HUES6 (cell line): ENCODE measurements around the gene NEUROD4.
"Not testable (repeated sequence)": the region's sequence is repeated elsewhere in the genome, so short reads cannot be mapped to it uniquely, and the experiment has no call there.

Source experiments
- H3K27ac ChIP-seq: 2 replicates; pipeline ENCODE4 v1.7.0; 2013; ENCODE audit warnings: low read depth, mild to moderate bottlenecking, low read length, inconsistent platforms
- H3K27me3 ChIP-seq: 2 replicates; pipeline ENCODE4 v1.6.1; 2013; ENCODE audit warnings: low read length; ENCODE audit not compliant: control insufficient read depth, insufficient read depth
- H3K36me3 ChIP-seq: 2 replicates; pipeline ENCODE4 v1.6.1; 2013; ENCODE audit warnings: low read length; ENCODE audit not compliant: control insufficient read depth, insufficient read depth
- H3K4me1 ChIP-seq: 2 replicates; pipeline ENCODE4 v1.6.1; 2013; ENCODE audit warnings: low read length; ENCODE audit not compliant: control insufficient read depth, insufficient read depth
- H3K4me3 ChIP-seq: 2 replicates; pipeline ENCODE4 v1.5.1; 2013; ENCODE audit warnings: low read depth, low read length
- H3K9ac ChIP-seq: one replicate; pipeline ENCODE4 v1.6.1; 2013; ENCODE audit warnings: mild to moderate bottlenecking, low read length
- H3K9me3 ChIP-seq: 2 replicates; pipeline ENCODE4 v1.6.1; 2013; ENCODE audit warnings: low read depth, low read length; ENCODE audit not compliant: control insufficient read depth, insufficient read depth

Gene NEUROD4

DNA sequence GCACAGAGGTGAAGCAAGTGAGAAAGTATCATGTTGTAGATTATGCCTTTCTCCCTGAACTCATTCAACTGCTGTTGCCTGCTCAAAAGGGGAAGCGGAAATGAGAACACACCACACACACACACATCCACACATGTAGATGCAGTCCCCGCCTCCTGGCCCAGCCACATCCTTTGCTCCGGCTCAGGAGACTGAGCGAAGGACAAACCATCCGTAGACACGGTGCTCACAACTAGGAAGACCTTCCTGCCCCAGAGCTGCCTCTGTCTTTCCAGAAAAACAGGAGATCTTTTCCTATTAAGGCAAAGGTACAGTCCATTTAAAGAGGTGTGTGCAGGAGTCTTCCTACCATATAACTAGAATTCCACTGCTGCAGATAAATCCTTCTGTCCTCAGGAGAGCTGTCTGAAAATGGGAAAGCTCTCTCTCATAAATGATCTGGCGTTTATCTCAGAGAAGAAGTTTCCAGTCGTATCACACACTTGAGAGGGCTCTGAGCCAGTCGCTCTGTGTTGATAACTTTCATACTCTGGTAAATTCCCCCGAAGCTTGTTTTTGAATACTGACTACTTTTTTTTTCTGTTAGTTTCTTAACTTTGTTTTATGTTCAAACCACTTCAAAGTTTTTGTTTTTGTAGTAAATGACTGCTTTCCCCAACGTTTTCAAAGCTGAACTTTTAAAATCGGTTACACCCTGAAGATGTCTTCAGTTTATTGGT is 35.0 kb upstream of the NEUROD4 start, which contains the start of gene TESPA1:
Gene TESPA1, minus strand, starts transcription at position 105 of the 719 bp plus-strand sequence. CDS start 10,200 bp downstream, outside the sequence.
- Histone ChIP-seq H3K27me3 (no peaks in the 10 kb centered on the region), H3K27ac (no peak within 1 kb of the TSS), H3K36me3 (no peaks in the 10 kb centered on the region), H3K4me1 (no peaks in the 10 kb centered on the region), H3K9me3 (no peaks in the 10 kb centered on the region), H3K9ac (no peak within 1 kb of the TSS), H3K4me3 (no peak within 1 kb of the TSS)

DNA sequence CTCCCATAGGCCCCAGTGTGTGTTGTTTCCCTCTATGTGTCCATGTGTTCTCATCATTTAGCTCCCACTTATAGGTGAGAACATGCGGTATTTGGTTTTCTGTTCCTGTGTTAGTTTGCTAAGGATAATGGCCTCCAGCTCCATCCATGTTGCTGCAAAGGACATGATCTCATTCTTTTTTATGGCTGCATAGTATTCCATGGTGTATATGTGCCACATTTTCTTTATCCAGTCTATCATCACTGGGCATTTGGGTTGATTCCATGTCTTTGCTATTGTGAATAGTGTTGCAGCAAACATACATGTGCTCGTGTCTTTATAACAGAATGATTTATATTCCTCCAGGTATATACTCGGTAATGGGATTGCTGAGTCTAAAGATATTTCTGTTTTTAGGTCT is 33.0 kb upstream of the NEUROD4 start:
- H3K4me3 ChIP-seq, H3K36me3 ChIP-seq, H3K27ac ChIP-seq, H3K4me1 ChIP-seq, H3K27me3 ChIP-seq, H3K9ac ChIP-seq, H3K9me3 ChIP-seq: not testable (repeated sequence)

DNA sequence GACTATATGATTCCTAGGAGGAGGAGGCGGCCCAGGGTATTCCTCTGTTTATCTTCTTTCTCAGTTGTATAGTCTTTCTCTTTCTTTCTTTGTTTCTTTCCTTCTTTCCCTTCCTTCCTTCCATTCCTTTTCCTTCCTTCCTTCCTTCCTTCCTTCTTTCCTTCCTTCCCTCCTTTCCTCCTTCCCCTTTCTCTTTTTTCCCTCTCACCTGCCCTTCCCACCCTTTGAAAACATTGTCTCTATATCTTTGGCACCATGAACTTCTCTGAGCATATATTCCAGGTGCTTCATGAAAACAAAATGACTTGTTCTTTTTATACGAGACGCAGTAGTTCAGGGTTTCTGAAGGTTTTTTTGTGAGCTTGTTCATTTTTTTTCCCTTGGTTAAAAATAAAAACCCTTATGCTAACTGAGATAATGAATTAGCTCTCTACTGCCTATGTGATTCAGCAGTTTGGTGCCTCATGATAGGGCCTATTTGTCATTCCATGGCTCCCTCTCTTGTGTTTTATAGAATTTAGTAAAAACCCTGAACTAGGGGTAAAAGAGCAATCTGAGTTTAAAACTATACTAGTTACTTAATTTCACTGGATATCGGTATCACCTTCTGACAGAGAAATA is 32.1 kb upstream of the NEUROD4 start:
- Histone ChIP-seq H3K9ac (no peak overlapping the region), H3K4me3 (no peak overlapping the region), H3K27me3 (no peaks in the 10 kb centered on the region), H3K36me3 (no peaks in the 10 kb centered on the region), H3K9me3 (no peaks in the 10 kb centered on the region), H3K4me1 (no peaks in the 10 kb centered on the region), H3K27ac (no peak overlapping the region)

DNA sequence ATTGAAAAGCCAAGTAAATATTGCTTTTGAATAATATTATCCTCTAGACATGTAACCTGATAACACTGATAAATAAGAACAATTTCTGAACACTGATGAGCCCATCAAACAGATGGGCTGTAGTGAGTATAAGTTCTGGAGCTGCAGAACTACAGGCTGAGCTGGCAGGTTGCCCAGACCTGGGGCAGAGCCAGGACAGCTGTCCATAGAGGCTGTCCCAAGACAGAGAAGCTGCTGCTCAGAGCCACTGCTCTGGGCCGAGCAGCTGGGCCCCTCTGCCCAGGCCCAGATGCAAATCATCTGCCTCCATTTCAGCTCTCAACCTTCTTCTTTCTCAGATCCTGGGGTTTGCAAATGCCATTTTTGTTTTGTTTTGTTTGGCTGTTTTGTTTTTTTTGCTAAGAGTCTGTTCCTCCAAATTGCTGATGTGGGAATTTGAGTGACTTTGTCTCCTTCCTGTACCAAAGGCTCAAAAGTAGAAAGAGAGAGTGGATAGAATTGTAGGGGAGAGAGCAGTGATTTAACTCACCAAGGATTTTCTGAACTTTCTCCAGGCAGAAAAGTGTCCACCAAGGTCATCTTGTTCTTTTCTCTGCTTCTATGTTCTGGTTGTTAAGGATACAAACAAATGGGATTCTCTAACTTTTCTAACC is 31.2 kb upstream of the NEUROD4 start:
- H3K9me3 ChIP-seq, result no peaks in the 10 kb centered on the region
- no peaks in the 10 kb centered on the region for H3K27me3 ChIP-seq
- no peak overlapping the region for H3K9ac ChIP-seq
- H3K4me3 ChIP-seq, result no peak overlapping the region
- H3K4me1 ChIP-seq, result no peaks in the 10 kb centered on the region
- H3K27ac ChIP-seq, result no peak overlapping the region
- no peaks in the 10 kb centered on the region for H3K36me3 ChIP-seq

DNA sequence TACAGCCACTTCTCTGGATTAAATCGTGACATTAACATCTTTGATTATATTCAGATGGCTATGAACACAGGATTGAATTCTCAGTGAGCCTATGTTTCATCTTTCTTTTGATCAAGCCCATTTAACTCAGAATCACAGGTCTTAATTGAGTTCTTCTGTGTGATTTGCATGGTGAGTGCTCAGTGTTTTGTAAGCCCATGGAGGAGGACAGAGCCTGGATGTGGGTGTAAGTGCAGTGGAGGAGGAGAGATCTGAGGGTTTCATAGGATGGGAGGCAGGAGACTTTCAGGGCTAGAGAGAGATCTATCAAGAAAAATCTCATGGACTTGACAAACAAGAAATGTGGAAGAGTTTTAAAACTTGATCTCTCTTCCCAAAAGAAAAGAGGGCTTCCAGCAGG is 29.9 kb upstream of the NEUROD4 start:
- Histone ChIP-seq H3K27ac (no peak overlapping the region), H3K4me3 (no peak overlapping the region), H3K4me1 (no peaks in the 10 kb centered on the region), H3K27me3 (no peaks in the 10 kb centered on the region), H3K9ac (no peak overlapping the region), H3K9me3 (no peaks in the 10 kb centered on the region), H3K36me3 (no peaks in the 10 kb centered on the region)

DNA sequence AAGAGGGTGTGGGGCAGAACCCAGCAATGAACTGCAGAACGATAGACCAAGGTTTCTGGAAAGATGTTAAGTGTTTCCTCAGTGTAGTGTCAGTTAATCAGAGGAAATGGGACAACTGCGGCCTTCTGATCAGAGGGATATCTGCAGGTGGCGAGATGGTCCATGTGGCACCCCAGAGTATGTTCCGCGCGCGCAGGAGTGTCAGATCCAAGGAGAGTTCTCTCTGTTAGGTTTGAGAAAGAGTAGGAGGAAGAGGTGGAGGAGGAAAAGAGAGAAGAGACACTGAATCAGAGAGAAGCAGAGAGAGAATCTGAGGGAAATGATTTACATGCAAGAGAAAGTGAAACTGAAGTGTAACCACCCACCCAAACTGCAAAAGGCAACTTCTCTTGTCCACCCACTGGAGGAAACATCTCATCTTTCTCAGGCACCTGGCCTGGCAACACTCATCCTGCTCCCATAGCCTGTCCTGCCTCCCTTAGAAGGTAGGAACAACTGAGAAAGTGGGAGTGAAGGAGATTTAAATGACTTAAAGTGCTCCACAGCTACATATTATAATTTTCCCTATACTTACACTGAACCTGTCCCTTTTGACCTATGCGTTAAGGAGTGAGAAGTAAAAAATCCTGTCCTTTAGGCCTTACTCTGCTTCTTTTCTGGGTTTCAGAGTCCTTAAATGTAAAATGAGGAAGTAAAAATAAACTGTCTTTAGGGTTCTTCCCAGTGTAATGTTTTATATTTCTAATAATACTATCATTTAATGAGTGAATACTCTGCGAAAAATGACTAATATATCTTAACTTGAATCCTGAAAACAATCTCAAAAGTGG is 28.4 kb upstream of the NEUROD4 start:
- Histone ChIP-seq H3K9me3 (no peaks in the 10 kb centered on the region), H3K27ac (no peak overlapping the region), H3K4me1 (peaks cover 3% of the 10 kb centered on the region), H3K27me3 (no peaks in the 10 kb centered on the region), H3K4me3 (no peak overlapping the region), H3K36me3 (no peaks in the 10 kb centered on the region), H3K9ac (no peak overlapping the region)

DNA sequence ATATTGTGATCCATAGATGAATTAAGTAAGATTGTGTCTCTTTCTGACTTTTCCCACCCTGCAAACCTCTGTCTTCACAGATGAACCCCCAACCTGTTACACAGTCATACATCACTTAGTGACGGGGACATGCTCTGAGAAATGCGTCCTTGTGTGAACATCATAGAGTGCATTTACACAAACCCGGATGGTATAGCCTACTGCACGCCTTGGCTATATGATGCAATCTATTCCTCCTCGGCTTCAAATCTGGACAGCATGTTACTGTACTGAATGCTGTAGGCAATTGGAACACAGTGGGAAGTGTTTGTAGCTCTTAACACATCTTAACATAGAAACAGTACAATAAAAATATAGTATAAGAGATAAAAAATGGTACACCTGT is 27.8 kb upstream of the NEUROD4 start:
- H3K9me3 ChIP-seq, result no peaks in the 10 kb centered on the region
- H3K27ac ChIP-seq, result no peak overlapping the region
- H3K27me3 ChIP-seq, result no peaks in the 10 kb centered on the region
- peaks cover 9% of the 10 kb centered on the region for H3K4me1 ChIP-seq
- no peak overlapping the region for H3K9ac ChIP-seq
- no peaks in the 10 kb centered on the region for H3K36me3 ChIP-seq
- no peak overlapping the region for H3K4me3 ChIP-seq

DNA sequence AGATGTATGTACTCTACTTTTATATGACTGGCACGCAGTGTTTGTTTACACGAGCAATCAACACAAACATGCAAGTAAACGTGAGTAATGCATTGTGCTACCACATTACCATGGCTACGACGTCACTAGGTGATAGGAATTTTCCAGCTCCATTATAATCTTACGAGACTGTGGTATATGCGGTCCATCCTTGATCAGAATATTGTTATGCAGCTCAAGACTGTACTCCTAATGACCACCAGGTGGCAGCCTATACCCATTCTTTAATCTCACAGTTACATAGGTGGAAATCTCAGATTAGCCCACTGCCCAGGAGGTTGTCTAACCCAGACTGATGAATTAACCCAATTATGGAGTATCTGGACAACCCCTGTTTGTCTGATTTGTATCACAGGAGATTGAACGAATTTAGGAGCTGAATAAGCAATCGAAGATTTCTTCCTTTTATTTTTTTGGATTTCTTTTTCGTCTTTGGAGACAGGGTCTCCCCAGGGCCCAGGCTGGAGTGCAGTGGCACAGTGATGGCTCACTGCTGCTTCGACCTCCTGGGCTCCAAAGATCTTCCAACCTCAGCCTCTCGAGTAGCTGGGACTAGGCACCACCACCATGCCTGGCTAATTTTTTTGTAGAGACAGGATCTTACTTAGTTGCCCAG is 26.5 kb upstream of the NEUROD4 start:
- H3K4me3 ChIP-seq, result no peak overlapping the region
- H3K27me3 ChIP-seq, result no peaks in the 10 kb centered on the region
- H3K9me3 ChIP-seq, result no peaks in the 10 kb centered on the region
- no peak overlapping the region for H3K9ac ChIP-seq
- H3K36me3 ChIP-seq, result no peaks in the 10 kb centered on the region
- peaks cover 22% of the 10 kb centered on the region for H3K4me1 ChIP-seq
- H3K27ac ChIP-seq, result no peak overlapping the region

DNA sequence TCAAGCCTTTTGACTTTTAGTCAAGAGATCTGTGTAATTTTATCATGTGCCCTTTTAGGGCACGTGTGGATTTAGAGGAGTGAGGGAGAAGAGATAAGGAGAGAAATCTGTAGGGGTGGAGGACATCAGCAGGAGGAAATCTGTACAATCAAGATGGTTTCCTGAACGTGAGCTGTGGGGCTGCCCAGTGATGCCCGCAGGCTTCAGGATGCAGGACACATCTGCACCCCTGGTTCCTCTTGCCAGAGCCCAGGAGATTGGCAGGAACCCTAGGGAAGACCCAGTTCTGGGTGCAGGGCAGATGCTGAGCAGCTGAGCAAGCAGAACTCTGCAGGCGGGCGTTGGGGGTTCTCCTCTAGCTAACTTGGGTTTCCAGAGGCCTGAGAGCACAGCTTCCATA is 23.6 kb upstream of the NEUROD4 start:
- H3K27me3 ChIP-seq, result no peaks in the 10 kb centered on the region

DNA sequence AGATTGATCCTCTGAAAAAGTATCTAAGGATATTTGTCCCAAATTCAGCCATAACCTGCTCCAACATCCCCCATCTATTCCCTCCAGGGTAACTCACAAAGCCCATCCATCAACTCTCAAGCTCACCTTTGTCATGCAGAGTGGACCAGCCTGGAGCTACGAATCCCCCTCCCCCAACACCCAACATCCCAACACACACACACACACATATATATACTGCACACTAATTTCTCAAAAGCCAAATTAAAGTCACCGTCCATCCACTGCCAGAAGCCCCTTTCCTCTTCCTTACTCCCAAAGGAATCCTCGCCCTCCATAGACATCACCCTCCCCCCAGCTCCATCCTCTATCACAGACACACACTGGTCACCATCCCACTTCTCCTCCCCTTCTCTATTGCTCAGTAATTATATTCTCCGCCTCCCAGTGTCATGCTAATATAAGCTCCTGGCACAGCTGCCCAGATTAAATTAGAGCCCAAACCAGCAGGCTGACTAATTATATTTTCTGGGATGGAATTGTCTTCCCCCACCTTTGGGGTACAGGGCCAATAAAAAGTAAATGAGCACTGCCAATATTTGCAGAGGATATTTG is 21.7 kb upstream of the NEUROD4 start:
- Histone ChIP-seq H3K36me3 (no peaks in the 10 kb centered on the region), H3K9me3 (no peaks in the 10 kb centered on the region), H3K27ac (peak overlapping the region; percentile 90), H3K27me3 (no peaks in the 10 kb centered on the region), H3K9ac (peak overlapping the region; percentile 59), H3K4me3 (peak overlapping the region; percentile 29), H3K4me1 (peaks cover 31% of the 10 kb centered on the region)

More for the DNA sequence above, 23.6 kb upstream of the NEUROD4 start:
- Histone ChIP-seq H3K9me3 (no peaks in the 10 kb centered on the region), H3K4me1 (peaks cover 31% of the 10 kb centered on the region), H3K36me3 (no peaks in the 10 kb centered on the region), H3K9ac (no peak overlapping the region), H3K4me3 (no peak overlapping the region), H3K27ac (no peak overlapping the region)
